Measurements from ENCODE around the gene DOK6. TPM values are rescaled to one million over a fixed set of nuclear protein-coding genes. Genes with fewer than 3 reads are reported as not detected.

DOK6 gene
- total RNA-seq, 1 experiment from 2014 or later = 4.1 TPM

- ATAC-seq = no peak
- H3K27ac Mint-ChIP-seq = no peak overlapping the region
- CTCF ChIA-PET = no interaction called here
These were observed 215.4 kb downstream of the DOK6 start for GRCh38 chr18:69616114-69616513.

GRCh38 chr18:69617408-69617807, 216.7 kb downstream of the DOK6 start:
- DNase-seq (ENCODE audit: low spot score) (no peak), ATAC-seq (no peak)
- ChIA-PET POLR2A (no interaction called here), CTCF (no interaction called here)
- Mint-ChIP-seq H3K4me1 (no peaks in the 10 kb centered on the region), H3K36me3 (no peaks in the 10 kb centered on the region), H3K4me3 (no peak overlapping the region), H3K27ac (no peak overlapping the region), H3K9me3 (no peaks in the 10 kb centered on the region), H3K27me3 (ENCODE audit: low read depth) (no peaks in the 10 kb centered on the region)
- TF ChIP-seq ZNF396 (CRISPR knock-in tag; IDR thresholded peaks at IDR 0.05; ENCODE audit: borderline replicate concordance) (no peak), CBFB (CRISPR knock-in tag; IDR thresholded peaks at IDR 0.05; ENCODE audit: low read depth) (no peak), NFE2L1 (CRISPR knock-in tag; IDR thresholded peaks at IDR 0.05) (no peak), ZMAT4 (CRISPR knock-in tag; IDR thresholded peaks at IDR 0.05) (no peak)
- TF ChIP-seq, protein P1, sequence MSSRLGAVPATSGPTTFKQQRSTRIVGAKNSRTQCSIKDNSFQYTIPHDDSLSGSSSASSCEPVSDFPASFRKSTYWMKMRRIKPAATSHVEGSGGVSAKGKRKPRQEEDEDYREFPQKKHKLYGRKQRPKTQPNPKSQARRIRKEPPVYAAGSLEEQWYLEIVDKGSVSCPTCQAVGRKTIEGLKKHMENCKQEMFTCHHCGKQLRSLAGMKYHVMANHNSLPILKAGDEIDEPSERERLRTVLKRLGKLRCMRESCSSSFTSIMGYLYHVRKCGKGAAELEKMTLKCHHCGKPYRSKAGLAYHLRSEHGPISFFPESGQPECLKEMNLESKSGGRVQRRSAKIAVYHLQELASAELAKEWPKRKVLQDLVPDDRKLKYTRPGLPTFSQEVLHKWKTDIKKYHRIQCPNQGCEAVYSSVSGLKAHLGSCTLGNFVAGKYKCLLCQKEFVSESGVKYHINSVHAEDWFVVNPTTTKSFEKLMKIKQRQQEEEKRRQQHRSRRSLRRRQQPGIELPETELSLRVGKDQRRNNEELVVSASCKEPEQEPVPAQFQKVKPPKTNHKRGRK (CRISPR knock-in tag; IDR thresholded peaks at IDR 0.05; ENCODE audit: borderline replicate concordance) = peak; percentile 81; the same call in 1 of the 2 replicates
- TF ChIP-seq, protein P2, sequence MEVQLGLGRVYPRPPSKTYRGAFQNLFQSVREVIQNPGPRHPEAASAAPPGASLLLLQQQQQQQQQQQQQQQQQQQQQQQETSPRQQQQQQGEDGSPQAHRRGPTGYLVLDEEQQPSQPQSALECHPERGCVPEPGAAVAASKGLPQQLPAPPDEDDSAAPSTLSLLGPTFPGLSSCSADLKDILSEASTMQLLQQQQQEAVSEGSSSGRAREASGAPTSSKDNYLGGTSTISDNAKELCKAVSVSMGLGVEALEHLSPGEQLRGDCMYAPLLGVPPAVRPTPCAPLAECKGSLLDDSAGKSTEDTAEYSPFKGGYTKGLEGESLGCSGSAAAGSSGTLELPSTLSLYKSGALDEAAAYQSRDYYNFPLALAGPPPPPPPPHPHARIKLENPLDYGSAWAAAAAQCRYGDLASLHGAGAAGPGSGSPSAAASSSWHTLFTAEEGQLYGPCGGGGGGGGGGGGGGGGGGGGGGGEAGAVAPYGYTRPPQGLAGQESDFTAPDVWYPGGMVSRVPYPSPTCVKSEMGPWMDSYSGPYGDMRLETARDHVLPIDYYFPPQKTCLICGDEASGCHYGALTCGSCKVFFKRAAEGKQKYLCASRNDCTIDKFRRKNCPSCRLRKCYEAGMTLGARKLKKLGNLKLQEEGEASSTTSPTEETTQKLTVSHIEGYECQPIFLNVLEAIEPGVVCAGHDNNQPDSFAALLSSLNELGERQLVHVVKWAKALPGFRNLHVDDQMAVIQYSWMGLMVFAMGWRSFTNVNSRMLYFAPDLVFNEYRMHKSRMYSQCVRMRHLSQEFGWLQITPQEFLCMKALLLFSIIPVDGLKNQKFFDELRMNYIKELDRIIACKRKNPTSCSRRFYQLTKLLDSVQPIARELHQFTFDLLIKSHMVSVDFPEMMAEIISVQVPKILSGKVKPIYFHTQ (CRISPR knock-in tag; IDR thresholded peaks at IDR 0.05) = no peak

More at GRCh38 chr18:69616114-69616513, 215.4 kb downstream of the DOK6 start:
- H3K4me1 Mint-ChIP-seq = no peaks in the 10 kb centered on the region
- POLR2A ChIA-PET = no interaction called here
- TF ChIP-seq, protein P1 (CRISPR knock-in tag; IDR thresholded peaks at IDR 0.05; ENCODE audit: borderline replicate concordance) = no peak
- no peak for TF ChIP-seq FOXK1 (CRISPR knock-in tag; IDR thresholded peaks at IDR 0.05)
- no peak for TF ChIP-seq ATF3 (CRISPR knock-in tag; conservative IDR thresholded peaks at IDR 0.05)
- no peak for TF ChIP-seq NR1H2 (CRISPR knock-in tag; IDR thresholded peaks at IDR 0.05)
- TF ChIP-seq ZNF138 (CRISPR knock-in tag; conservative IDR thresholded peaks at IDR 0.05) = no peak
- TF ChIP-seq, protein P3, sequence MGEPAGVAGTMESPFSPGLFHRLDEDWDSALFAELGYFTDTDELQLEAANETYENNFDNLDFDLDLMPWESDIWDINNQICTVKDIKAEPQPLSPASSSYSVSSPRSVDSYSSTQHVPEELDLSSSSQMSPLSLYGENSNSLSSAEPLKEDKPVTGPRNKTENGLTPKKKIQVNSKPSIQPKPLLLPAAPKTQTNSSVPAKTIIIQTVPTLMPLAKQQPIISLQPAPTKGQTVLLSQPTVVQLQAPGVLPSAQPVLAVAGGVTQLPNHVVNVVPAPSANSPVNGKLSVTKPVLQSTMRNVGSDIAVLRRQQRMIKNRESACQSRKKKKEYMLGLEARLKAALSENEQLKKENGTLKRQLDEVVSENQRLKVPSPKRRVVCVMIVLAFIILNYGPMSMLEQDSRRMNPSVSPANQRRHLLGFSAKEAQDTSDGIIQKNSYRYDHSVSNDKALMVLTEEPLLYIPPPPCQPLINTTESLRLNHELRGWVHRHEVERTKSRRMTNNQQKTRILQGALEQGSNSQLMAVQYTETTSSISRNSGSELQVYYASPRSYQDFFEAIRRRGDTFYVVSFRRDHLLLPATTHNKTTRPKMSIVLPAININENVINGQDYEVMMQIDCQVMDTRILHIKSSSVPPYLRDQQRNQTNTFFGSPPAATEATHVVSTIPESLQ (CRISPR knock-in tag; IDR thresholded peaks at IDR 0.05) = no peak
- no peak for TF ChIP-seq ZNF232 (CRISPR knock-in tag; IDR thresholded peaks at IDR 0.05)
- H3K36me3 Mint-ChIP-seq = no peaks in the 10 kb centered on the region
- no peak for DNase-seq (ENCODE audit: low spot score)
- H3K27me3 Mint-ChIP-seq (ENCODE audit: low read depth) = no peaks in the 10 kb centered on the region
- H3K9me3 Mint-ChIP-seq = no peaks in the 10 kb centered on the region
- no peak overlapping the region for H3K4me3 Mint-ChIP-seq

GRCh38 chr18:69617888-69618287, 217.2 kb downstream of the DOK6 start:
- no peak overlapping the region for H3K27ac Mint-ChIP-seq
- no peaks in the 10 kb centered on the region for H3K27me3 Mint-ChIP-seq (ENCODE audit: low read depth)
- no peak for ATAC-seq
- no peaks in the 10 kb centered on the region for H3K9me3 Mint-ChIP-seq
- ChIA-PET POLR2A (no interaction called here), CTCF (no interaction called here)
- H3K4me3 Mint-ChIP-seq = no peak overlapping the region
- no peak for DNase-seq (ENCODE audit: low spot score)
- H3K36me3 Mint-ChIP-seq = no peaks in the 10 kb centered on the region
- H3K4me1 Mint-ChIP-seq = no peaks in the 10 kb centered on the region
- TF ChIP-seq E2F4 (CRISPR knock-in tag; IDR thresholded peaks at IDR 0.05; ENCODE audit: borderline replicate concordance, low read depth) = no peak
- TF ChIP-seq SP1 (CRISPR knock-in tag; conservative IDR thresholded peaks at IDR 0.05) = no peak
- TF ChIP-seq SMAD4 (CRISPR knock-in tag; IDR thresholded peaks at IDR 0.05) = no peak
- TF ChIP-seq, protein P4, sequence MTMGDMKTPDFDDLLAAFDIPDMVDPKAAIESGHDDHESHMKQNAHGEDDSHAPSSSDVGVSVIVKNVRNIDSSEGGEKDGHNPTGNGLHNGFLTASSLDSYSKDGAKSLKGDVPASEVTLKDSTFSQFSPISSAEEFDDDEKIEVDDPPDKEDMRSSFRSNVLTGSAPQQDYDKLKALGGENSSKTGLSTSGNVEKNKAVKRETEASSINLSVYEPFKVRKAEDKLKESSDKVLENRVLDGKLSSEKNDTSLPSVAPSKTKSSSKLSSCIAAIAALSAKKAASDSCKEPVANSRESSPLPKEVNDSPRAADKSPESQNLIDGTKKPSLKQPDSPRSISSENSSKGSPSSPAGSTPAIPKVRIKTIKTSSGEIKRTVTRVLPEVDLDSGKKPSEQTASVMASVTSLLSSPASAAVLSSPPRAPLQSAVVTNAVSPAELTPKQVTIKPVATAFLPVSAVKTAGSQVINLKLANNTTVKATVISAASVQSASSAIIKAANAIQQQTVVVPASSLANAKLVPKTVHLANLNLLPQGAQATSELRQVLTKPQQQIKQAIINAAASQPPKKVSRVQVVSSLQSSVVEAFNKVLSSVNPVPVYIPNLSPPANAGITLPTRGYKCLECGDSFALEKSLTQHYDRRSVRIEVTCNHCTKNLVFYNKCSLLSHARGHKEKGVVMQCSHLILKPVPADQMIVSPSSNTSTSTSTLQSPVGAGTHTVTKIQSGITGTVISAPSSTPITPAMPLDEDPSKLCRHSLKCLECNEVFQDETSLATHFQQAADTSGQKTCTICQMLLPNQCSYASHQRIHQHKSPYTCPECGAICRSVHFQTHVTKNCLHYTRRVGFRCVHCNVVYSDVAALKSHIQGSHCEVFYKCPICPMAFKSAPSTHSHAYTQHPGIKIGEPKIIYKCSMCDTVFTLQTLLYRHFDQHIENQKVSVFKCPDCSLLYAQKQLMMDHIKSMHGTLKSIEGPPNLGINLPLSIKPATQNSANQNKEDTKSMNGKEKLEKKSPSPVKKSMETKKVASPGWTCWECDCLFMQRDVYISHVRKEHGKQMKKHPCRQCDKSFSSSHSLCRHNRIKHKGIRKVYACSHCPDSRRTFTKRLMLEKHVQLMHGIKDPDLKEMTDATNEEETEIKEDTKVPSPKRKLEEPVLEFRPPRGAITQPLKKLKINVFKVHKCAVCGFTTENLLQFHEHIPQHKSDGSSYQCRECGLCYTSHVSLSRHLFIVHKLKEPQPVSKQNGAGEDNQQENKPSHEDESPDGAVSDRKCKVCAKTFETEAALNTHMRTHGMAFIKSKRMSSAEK (CRISPR knock-in tag; IDR thresholded peaks at IDR 0.05; ENCODE audit: borderline replicate concordance) = no peak
- no peak for TF ChIP-seq TCF7 (CRISPR knock-in tag; IDR thresholded peaks at IDR 0.05; ENCODE audit: low read depth)
- no peak for TF ChIP-seq ZNF416 (CRISPR knock-in tag; IDR thresholded peaks at IDR 0.05)

All from WTC11 (cell line).